ENCODE results near the gene SHLD1. TPM values are rescaled to one million over a fixed set of nuclear protein-coding genes. Genes with fewer than 3 reads are reported as not detected.
"Not testable (repeated sequence)": the region's sequence is repeated elsewhere in the genome, so short reads cannot be mapped to it uniquely, and the experiment has no call there.

The SHLD1 gene
- total RNA-seq, 1 experiment from 2014 or later = 5.9 TPM

- Histone ChIP-seq H3K27me3 (ENCODE audit: insufficient read depth, low read depth) (no peaks in the 10 kb centered on the region), H3K4me2 (no peak overlapping the region), H3K4me1 (replicated peaks; ENCODE audit: insufficient read depth) (peaks cover 30% of the 10 kb centered on the region), H3K9me3 (ENCODE audit: insufficient read depth, low read depth) (no peaks in the 10 kb centered on the region), H3K36me3 (ENCODE audit: low read depth) (no peaks in the 10 kb centered on the region), H3K9me2 (ENCODE audit: insufficient read depth) (no peaks in the 10 kb centered on the region), H4K20me1 (ENCODE audit: insufficient read depth) (no peaks in the 10 kb centered on the region), H3K27ac (no peak overlapping the region), H2AFZ (no peak overlapping the region), H3K79me2 (ENCODE audit: low read depth) (no peaks in the 10 kb centered on the region), H3F3A (ENCODE audit: insufficient read depth, low read depth) (peaks cover 33% of the 10 kb centered on the region), H3K4me3 (no peak overlapping the region)
- intact Hi-C loops (cut with micrococcal nuclease; ENCODE audit: unreplicated experiment) = no loop called here
- no TSS peak for BruUV-seq (replicated peaks)
- ChIA-PET CTCF (no interaction called here), POLR2A (ENCODE audit: unreplicated experiment) (no interaction called here)
- TF ChIP-seq EZH2 (IDR thresholded peaks at IDR 0.05; ENCODE audit: low read depth) (no peak), CTCF (conservative IDR thresholded peaks at IDR 0.05) (no peak)
- DNase-seq = no peak
Measured at GRCh38 chr20:5722927-5723326, 27.3 kb upstream of the SHLD1 start.

DNA sequence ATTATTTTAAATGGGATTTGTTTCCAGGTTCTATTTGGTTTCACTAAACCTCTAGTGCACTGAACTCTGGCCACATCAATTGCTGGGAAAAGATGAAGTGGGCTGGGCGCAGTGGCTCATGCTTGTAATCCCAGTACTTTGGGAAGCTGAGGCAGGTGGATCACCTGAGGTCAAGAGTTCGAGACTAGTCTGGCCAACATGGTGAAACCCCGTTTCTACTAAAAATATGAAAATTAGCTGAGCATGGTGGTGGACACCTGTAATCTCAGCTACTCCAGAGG lies 25.1 kb upstream of the SHLD1 start:
- H3K4me3 ChIP-seq; H3K9me3 ChIP-seq (ENCODE audit: insufficient read depth, low read depth); POLR2A ChIA-PET (ENCODE audit: unreplicated experiment); H3K9me2 ChIP-seq (ENCODE audit: insufficient read depth); DNase-seq; H2AFZ ChIP-seq; H3K27me3 ChIP-seq (ENCODE audit: insufficient read depth, low read depth); H3K79me2 ChIP-seq (ENCODE audit: low read depth); H4K20me1 ChIP-seq (ENCODE audit: insufficient read depth); intact Hi-C loops (cut with micrococcal nuclease; ENCODE audit: unreplicated experiment); H3K36me3 ChIP-seq (ENCODE audit: low read depth); BruUV-seq (replicated peaks): not testable (repeated sequence)
- CTCF ChIA-PET = interaction anchor here (0.6 to 0.7 kb wide), 2 partner anchors 19 to 68 kb away, joined by 3 to 5 read pairs; no protein-coding TSS in a partner anchor
- Histone ChIP-seq H3K4me2 (peak overlapping the region; percentile 43), H3K4me1 (replicated peaks; ENCODE audit: insufficient read depth) (peaks cover 33% of the 10 kb centered on the region), H3F3A (ENCODE audit: insufficient read depth, low read depth) (peaks cover 33% of the 10 kb centered on the region), H3K27ac (peak overlapping the region; percentile 55)

GRCh38 chr20:5727018-5727515 lies 23.1 kb upstream of the SHLD1 start:
- Histone ChIP-seq H3K9me2 (ENCODE audit: insufficient read depth) (no peaks in the 10 kb centered on the region), H3K79me2 (ENCODE audit: low read depth) (no peaks in the 10 kb centered on the region), H3K4me1 (replicated peaks; ENCODE audit: insufficient read depth) (peaks cover 29% of the 10 kb centered on the region), H3K4me3 (no peak overlapping the region), H4K20me1 (ENCODE audit: insufficient read depth) (no peaks in the 10 kb centered on the region), H3K4me2 (no peak overlapping the region), H3K9me3 (ENCODE audit: insufficient read depth, low read depth) (no peaks in the 10 kb centered on the region), H2AFZ (no peak overlapping the region), H3K27ac (no peak overlapping the region), H3F3A (ENCODE audit: insufficient read depth, low read depth) (peaks cover 23% of the 10 kb centered on the region), H3K36me3 (ENCODE audit: low read depth) (no peaks in the 10 kb centered on the region), H3K27me3 (ENCODE audit: insufficient read depth, low read depth) (no peaks in the 10 kb centered on the region)
- no TSS peak for BruUV-seq (replicated peaks)
- intact Hi-C loops (cut with micrococcal nuclease; ENCODE audit: unreplicated experiment) = no loop called here
- no peak for DNase-seq
- POLR2A ChIA-PET (ENCODE audit: unreplicated experiment) = no interaction called here
- CTCF ChIA-PET = no interaction called here
- TF ChIP-seq EZH2 (IDR thresholded peaks at IDR 0.05; ENCODE audit: low read depth) (no peak), CTCF (conservative IDR thresholded peaks at IDR 0.05) (no peak)

DNA sequence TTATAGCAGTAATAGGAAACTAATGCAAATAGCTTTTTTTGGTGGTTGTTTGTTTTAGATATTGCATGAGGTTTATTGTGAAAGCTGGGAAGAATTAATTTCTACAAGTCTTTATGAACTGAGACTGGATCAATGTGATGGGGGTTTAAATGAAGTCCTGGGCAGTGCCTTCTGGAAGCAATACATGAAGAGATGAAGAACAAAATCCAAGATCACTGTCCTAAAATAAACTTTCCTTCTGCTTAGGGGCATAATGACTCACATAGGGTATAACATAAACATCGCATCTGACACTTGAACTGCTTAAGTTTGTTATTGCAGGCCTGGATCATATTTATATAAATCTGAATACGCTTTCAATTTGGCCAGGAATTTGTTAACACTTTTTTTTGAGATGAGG lies 20.9 kb upstream of the SHLD1 start:
- no peaks in the 10 kb centered on the region for H3K27me3 ChIP-seq (ENCODE audit: insufficient read depth, low read depth)
- no peaks in the 10 kb centered on the region for H3K9me3 ChIP-seq (ENCODE audit: insufficient read depth, low read depth)
- no peak overlapping the region for H3K27ac ChIP-seq
- H3K4me2 ChIP-seq = 0 out of 2 replicates have a peak overlapping the region, but pooled peaks have one; percentile 8
- H3K79me2 ChIP-seq (ENCODE audit: low read depth) = no peaks in the 10 kb centered on the region
- CTCF ChIA-PET = no interaction called here
- H3K36me3 ChIP-seq (ENCODE audit: low read depth) = no peaks in the 10 kb centered on the region
- peaks cover 16% of the 10 kb centered on the region for H3F3A ChIP-seq (ENCODE audit: insufficient read depth, low read depth)
- intact Hi-C loops (cut with micrococcal nuclease; ENCODE audit: unreplicated experiment) = no loop called here
- H3K9me2 ChIP-seq (ENCODE audit: insufficient read depth) = no peaks in the 10 kb centered on the region
- H2AFZ ChIP-seq = no peak overlapping the region
- POLR2A ChIA-PET (ENCODE audit: unreplicated experiment) = no interaction called here
- no peaks in the 10 kb centered on the region for H4K20me1 ChIP-seq (ENCODE audit: insufficient read depth)
- peaks cover 22% of the 10 kb centered on the region for H3K4me1 ChIP-seq (replicated peaks; ENCODE audit: insufficient read depth)
- H3K4me3 ChIP-seq = no peak overlapping the region
- DNase-seq = peak in 1 of 2 experiments; percentile 59
- BruUV-seq (replicated peaks) = no TSS peak
- TF ChIP-seq EZH2 (IDR thresholded peaks at IDR 0.05; ENCODE audit: low read depth) = no peak
- TF ChIP-seq CTCF (conservative IDR thresholded peaks at IDR 0.05) = no peak

Measured in PC-9 (cell line).